HCT116 (cell line): Measurements from ENCODE around the gene CPTP.

Experiments
- CTCF ChIP-seq, 3 experiments: fragments of 200-600 bp in 1 of 3; sonication (generic) in 1 of 3; IDR thresholded peaks in 2 of 3; conservative IDR thresholded peaks in 1 of 3; 2 replicates each; pipeline ENCODE4 v1.5.1; 2012 to 2017; ENCODE audit warnings: low read depth in 2 of 3, low read length in 2 of 3, antibody characterized with exemption in 1 of 3, borderline replicate concordance in 1 of 3, control low read depth in 1 of 3, mild to moderate bottlenecking in 1 of 3, mixed read lengths in 1 of 3, mixed run types in 1 of 3, moderate library complexity in 1 of 3; ENCODE audit not compliant: insufficient read depth in 1 of 3
- POLR2AphosphoS5 ChIP-seq: IDR thresholded peaks from 2 replicates; pipeline ENCODE4 v1.6.1; 2011; ENCODE audit warnings: mild to moderate bottlenecking, low read depth, low read length, moderate library complexity
- YY1 ChIP-seq: IDR thresholded peaks from 2 replicates; pipeline ENCODE4 v1.6.1; 2011; ENCODE audit warnings: low read length, low read depth, moderate library complexity, mild to moderate bottlenecking; ENCODE audit not compliant: insufficient replicate concordance; ENCODE audit errors: extremely low read depth

- no peak for TF ChIP-seq YY1
- no peak for TF ChIP-seq CTCF (IDR thresholded peaks at IDR 0.05 in 2 of 3, conservative IDR thresholded peaks at IDR 0.05 in 1 of 3; ENCODE audit: borderline replicate concordance in 1 of 3, insufficient read depth in 1 of 3, low read depth in 2 of 3, low read length in 2 of 3)
- TF ChIP-seq POLR2AphosphoS5, result no peak
Observed at GRCh38 chr1:1285102-1285571, 39.5 kb upstream of the CPTP start.
